ENCODE data around the gene ZMYND10.

Gene ZMYND10

DNA sequence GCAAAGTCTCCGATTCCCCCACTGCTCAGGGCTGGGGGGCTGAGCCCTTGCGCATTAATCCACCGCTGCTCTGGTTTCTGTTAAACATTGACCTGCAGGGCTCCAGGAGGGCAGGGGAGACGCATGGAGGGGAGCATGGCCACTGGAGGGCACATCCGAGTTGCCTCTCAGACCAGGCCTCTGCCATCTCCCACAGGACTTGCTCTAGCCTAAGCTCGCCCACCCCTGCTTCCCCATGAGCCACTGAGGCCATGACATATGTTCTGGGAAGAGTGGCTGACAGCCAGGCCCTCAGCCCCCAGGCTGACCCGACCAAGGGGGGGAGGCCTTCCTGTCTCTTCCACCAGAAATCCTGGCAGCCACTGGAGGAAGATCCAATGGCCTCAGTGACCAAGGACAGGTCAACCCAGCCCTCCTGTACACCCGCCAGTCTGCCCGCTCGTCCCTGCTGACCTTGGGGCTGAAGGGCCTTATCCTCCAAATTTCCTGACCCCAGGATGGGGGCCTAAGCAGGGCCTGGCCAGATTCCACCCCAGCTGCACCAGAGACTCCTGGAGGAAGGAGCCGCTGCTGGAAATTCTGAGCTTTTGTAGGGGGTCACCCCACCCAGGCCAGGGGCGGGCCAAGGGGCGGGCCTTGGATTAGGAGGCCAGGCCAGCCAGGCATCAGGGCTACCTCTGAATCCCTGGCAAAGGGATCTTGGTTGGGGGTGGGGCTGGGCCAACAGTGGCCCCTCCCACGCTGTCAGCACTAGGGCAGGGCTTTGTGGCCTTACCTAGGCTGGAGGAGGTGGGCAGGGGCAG, 42.3 kb downstream of the ZMYND10 start, which contains the start of gene HYAL1:
HYAL1 (minus strand) TSS at position 562 of the 803 bp plus-strand sequence. CDS start 618 bp downstream, outside the sequence.
- TF ChIP-seq, protein P1, sequence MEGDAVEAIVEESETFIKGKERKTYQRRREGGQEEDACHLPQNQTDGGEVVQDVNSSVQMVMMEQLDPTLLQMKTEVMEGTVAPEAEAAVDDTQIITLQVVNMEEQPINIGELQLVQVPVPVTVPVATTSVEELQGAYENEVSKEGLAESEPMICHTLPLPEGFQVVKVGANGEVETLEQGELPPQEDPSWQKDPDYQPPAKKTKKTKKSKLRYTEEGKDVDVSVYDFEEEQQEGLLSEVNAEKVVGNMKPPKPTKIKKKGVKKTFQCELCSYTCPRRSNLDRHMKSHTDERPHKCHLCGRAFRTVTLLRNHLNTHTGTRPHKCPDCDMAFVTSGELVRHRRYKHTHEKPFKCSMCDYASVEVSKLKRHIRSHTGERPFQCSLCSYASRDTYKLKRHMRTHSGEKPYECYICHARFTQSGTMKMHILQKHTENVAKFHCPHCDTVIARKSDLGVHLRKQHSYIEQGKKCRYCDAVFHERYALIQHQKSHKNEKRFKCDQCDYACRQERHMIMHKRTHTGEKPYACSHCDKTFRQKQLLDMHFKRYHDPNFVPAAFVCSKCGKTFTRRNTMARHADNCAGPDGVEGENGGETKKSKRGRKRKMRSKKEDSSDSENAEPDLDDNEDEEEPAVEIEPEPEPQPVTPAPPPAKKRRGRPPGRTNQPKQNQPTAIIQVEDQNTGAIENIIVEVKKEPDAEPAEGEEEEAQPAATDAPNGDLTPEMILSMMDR (IDR thresholded peaks at IDR 0.05): no peak
- peak within 1 kb of the TSS; percentile 48 for H3K4me3 ChIP-seq
- peak; percentile 82 for DNase-seq (ENCODE audit: low spot score)

DNA sequence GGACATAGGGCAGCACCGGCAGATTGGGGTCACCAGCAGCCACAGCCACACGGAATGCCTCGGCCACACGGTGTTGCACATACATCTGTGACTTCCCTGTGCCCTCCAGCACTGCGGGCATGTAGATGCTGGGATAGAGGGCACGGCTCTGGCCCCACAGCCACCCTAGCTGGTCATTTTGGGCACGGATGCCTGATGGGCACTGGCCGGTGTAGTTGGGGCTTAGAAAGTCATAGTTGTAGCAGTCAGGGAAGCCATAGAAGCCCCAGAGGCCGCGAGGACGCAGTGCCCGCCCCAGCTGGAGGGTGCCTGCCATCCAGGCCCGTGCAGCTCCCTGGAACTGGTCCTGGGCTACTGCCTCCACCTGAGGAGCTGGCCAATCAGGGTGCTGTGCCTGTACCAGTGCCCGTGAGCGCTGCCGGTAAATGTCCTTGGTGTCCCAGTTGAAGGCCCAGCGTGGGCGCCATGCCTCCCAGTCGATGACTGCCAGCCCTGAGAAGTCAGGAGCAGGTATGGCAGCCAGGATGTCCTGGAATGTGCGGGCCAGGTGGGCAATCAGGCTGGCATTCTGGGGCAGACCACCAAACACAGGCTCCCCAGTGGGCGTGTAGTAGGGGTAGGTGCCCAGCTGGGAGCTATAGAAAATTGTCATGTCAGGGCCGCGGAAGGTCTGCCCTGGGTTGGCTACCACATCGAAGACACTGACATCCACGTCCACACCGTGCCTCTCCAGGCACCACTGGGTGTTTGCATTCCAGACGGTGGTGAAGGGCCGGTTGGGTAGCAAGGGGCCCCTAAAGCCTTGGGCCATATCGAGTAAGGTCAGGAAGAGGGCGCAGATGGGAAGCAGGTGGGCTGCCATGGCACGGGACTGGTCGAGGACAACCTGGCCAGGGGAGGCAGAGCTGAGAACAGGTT, 43.2 kb downstream of the ZMYND10 start:
- TF ChIP-seq, protein P1 (IDR thresholded peaks at IDR 0.05): no peak
- peak; percentile 75 for DNase-seq (ENCODE audit: low spot score)
- Histone ChIP-seq H3K4me3 (peak overlapping the region; percentile 48), H3K27ac (peak overlapping the region; percentile 23 to 81)

More for the DNA sequence above, 42.3 kb downstream of the ZMYND10 start, which contains the start of gene HYAL1:
- peak within 1 kb of the TSS; percentile 23 to 81 for H3K27ac ChIP-seq

DNA sequence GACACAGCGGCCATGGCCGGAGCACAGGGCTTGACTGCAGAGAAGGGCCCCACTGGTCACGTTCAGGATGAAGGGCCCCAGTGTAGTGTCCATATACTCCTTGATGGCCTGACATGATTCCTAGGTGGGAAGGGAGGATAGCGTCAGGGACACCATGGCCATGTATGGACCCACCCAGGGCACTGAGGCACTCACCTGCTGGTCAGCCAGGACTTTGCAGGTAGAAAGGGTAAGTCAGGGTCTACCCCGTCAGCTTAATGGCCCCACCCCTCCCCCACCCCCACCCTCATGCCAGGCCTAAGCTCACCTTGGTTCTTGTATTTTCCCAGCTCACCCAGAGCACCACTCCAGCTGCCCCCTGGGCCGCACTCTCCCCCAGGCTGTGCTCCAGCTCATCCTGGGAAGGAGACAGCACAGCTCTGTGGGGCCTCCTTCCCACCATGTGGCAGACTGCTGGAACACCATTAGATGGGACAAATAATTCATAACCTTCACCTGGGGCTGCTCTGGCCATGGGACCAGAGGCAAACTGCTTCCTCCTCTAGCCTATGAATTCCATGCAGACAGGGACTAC, 44.8 kb downstream of the ZMYND10 start:
- peak overlapping the region; percentile 74 for H3K4me3 ChIP-seq
- TF ChIP-seq, protein P1 (IDR thresholded peaks at IDR 0.05): no peak
- H3K27ac ChIP-seq: peak overlapping the region; percentile 91 to 92
- peak; percentile 78 for DNase-seq (ENCODE audit: low spot score)

DNA sequence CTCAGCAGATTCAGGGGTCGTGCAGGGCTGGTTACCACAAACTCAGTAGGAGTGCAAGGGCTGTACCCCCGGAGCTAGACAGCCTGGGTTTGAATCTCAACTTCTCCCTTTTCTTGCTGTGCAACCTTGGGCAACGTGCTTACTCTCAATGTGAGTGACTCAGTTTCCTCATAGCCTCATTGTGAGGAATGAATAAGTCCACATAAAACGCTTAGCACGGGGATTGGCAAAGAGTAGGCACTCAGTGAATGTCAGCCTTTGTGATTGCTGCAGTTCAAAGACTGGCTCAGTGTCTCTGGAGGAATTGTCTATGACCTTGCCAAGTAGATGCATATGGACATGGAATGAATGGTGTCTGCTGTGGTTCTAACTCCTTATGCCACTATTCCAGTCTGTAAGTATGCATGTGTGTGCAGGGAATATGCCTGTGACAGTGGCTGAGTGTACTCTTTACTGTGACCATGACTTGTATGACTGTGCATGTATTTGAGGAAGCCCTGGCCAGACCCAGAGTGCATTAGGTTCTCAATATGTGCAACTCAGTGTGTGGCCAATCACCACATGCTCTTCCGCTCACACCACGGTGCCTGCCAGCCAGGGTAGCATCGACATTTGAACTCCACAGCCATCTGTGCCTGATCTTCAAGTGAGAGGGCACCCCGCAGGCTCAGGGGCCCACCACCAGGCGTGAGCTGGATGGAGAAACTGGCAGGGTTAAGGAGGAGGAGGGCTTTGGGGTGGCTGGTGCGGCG, 45.4 kb downstream of the ZMYND10 start:
- Histone ChIP-seq H3K4me3 (peak overlapping the region; percentile 74), H3K27ac (peak overlapping the region; percentile 91 to 92)
- DNase-seq (ENCODE audit: low spot score): no peak
- TF ChIP-seq, protein P1 (IDR thresholded peaks at IDR 0.05): no peak

DNA sequence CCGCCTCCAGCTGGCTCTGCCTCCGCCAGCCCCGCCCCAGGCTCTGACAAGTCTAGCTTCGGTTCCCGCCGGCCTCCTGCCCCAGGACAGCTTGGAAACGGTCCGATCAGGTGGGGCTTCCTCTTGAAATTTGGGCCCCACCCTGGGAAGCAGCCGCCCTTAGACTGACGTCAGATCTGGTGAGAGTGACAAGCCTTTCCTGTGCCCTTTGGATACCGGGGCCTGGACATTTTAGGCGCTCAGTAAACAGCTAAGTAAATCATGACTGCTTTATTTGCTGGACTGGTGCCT, 45.9 kb downstream of the ZMYND10 start:
- DNase-seq (ENCODE audit: low spot score): no peak
- Histone ChIP-seq H3K27ac (peak overlapping the region; percentile 91 to 92), H3K4me3 (peak overlapping the region; percentile 74)
- TF ChIP-seq, protein P1 (IDR thresholded peaks at IDR 0.05): no peak

DNA sequence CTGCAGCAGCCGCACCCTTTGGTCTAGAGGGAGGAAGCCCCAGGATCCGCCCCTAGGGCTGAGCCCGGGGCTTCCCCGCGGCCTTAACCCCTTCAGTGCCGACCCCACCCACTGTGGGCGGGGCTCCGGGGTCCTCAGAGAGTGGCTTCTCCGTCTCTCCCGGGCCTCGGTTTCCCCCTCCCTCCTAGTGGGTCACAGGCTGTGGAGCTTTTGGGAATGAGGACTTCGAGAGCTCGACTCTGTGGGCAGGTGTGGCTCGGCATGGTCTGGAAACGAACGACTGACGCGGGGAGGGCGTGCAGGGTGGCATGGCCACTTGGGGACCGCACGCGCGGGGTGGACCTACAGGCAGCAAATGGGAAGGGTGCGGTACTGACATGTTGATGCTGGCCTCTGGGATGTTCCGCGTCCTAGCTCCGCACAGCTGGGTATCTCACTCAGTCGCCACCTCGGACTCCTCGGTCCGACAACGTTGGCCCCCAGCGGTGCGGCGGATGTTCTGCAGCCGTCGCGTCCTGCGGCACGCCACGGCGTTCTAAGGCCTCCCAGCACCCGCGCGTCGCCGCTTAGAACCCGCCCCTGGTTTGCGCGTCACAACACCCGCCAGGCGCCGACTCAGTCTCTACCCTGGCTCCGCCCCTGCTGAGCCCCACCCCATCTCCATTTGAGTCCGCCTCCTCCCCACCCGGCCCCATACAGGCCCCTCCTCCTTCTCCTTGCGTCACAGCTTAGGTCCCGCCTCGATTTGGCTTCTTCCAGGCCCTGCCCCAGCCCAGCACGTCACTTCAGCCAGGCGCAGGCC, 46.5 kb downstream of the ZMYND10 start, which contains the start of the genes HYAL3 and NAA80:
HYAL3 (minus strand) TSS at position 570 of the 802 bp plus-strand sequence. CDS start 3,803 bp downstream, outside the sequence.
NAA80 (minus strand) TSS at position 570 of the 802 bp plus-strand sequence. CDS start 1,942 bp downstream, outside the sequence.
- Histone ChIP-seq H3K4me3 (peak within 1 kb of the TSS; percentile 74), H3K27ac (peak within 1 kb of the TSS; percentile 91 to 92)
- peak; percentile 100 for DNase-seq (ENCODE audit: low spot score)
- TF ChIP-seq, protein P1 (IDR thresholded peaks at IDR 0.05): peak; percentile 13

Measured in coronary artery (tissue), 2 donors.